ENCODE measurements around the gene PAX3.

The PAX3 gene

DNA sequence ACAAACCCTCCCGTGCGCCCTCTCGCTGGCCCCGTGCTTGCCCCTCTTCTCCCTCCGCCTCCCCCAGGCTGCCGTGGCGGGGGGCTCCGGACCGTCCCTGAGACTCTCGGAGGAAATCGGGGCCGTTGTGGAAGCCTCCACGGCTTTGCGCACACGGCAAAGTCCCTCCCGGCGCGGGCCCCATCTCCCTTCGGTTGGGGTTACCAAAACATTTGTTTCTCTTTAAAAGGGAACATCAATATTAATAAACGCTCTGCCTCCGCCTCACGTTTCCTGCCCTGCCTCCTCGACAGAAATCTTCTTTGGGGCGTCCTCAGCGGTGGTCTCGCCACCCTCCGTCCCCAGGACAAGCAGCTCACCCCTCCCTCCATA is 3.8 kb downstream of the PAX3 start:
- no peak overlapping the region for H3K4me3 ChIP-seq (ENCODE audit: low read depth, low read length)
- H3K27me3 ChIP-seq (ENCODE audit: insufficient read depth, low read depth, severe bottlenecking), result peaks cover 39% of the 10 kb centered on the region
- DNase-seq, result no peak

DNA sequence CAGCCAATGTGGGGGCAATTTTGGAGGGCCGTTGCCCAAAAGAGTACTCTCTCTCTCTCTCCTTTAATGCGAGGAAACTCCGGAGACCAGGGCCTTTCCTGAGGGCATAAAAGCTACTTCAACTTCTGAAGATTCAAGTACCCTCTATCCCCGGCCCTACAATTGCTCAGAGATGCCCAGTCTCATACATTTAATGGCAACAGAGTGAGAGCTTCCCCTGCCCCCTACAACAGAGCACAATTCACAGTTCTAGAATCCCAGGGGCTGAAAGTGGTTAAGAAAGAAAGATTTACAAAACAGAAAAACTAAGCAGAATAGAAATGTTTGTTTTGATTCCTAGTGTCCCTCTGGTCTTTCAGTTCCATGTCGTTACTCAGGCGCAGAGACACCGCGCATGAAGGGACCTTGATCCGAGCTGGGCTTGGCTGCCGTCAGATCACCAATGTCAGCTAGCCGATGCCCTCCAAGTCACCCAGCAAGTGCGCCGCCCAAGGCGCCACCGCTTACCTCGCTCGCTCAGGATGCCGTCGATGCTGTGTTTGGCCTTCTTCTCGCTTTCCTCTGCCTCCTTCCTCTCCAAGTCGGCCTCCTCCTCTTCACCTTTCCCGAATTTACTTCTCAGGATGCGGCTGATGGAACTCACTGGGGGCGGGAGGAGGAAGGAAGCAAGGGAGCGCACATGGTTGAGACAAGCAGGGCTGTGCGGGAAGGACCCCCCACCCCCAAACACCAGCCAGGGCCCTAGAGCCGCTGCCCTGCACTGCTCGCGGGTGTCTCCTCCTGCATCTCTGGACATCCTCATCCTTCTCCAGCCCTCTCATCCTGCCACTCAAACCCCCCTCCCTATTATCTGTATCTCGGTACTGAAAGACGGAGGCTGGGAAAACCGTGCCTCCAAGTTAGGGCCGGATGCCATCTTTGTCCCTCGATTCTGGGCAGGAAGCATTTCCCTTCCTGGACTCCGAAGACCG is 4.9 kb downstream of the PAX3 start:
- H3K27me3 ChIP-seq (ENCODE audit: insufficient read depth, low read depth, severe bottlenecking), result peaks cover 39% of the 10 kb centered on the region
- TF ChIP-seq, protein P1, sequence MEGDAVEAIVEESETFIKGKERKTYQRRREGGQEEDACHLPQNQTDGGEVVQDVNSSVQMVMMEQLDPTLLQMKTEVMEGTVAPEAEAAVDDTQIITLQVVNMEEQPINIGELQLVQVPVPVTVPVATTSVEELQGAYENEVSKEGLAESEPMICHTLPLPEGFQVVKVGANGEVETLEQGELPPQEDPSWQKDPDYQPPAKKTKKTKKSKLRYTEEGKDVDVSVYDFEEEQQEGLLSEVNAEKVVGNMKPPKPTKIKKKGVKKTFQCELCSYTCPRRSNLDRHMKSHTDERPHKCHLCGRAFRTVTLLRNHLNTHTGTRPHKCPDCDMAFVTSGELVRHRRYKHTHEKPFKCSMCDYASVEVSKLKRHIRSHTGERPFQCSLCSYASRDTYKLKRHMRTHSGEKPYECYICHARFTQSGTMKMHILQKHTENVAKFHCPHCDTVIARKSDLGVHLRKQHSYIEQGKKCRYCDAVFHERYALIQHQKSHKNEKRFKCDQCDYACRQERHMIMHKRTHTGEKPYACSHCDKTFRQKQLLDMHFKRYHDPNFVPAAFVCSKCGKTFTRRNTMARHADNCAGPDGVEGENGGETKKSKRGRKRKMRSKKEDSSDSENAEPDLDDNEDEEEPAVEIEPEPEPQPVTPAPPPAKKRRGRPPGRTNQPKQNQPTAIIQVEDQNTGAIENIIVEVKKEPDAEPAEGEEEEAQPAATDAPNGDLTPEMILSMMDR (IDR thresholded peaks at IDR 0.05; ENCODE audit: low read depth, low read length), result no peak
- H3K36me3 ChIP-seq, result no peaks in the 10 kb centered on the region
- no peak overlapping the region for H3K4me3 ChIP-seq (ENCODE audit: low read depth, low read length)
- H3K27ac ChIP-seq, result no peak overlapping the region
- no peak for DNase-seq
- peaks cover 4% of the 10 kb centered on the region for H3K9me3 ChIP-seq (ENCODE audit: severe bottlenecking)

More for the DNA sequence above, 3.8 kb downstream of the PAX3 start:
- Histone ChIP-seq H3K9me3 (ENCODE audit: severe bottlenecking) (peaks cover 5% of the 10 kb centered on the region), H3K36me3 (no peaks in the 10 kb centered on the region), H3K27ac (no peak overlapping the region)
- TF ChIP-seq, protein P1 (IDR thresholded peaks at IDR 0.05; ENCODE audit: low read depth, low read length), result no peak

DNA sequence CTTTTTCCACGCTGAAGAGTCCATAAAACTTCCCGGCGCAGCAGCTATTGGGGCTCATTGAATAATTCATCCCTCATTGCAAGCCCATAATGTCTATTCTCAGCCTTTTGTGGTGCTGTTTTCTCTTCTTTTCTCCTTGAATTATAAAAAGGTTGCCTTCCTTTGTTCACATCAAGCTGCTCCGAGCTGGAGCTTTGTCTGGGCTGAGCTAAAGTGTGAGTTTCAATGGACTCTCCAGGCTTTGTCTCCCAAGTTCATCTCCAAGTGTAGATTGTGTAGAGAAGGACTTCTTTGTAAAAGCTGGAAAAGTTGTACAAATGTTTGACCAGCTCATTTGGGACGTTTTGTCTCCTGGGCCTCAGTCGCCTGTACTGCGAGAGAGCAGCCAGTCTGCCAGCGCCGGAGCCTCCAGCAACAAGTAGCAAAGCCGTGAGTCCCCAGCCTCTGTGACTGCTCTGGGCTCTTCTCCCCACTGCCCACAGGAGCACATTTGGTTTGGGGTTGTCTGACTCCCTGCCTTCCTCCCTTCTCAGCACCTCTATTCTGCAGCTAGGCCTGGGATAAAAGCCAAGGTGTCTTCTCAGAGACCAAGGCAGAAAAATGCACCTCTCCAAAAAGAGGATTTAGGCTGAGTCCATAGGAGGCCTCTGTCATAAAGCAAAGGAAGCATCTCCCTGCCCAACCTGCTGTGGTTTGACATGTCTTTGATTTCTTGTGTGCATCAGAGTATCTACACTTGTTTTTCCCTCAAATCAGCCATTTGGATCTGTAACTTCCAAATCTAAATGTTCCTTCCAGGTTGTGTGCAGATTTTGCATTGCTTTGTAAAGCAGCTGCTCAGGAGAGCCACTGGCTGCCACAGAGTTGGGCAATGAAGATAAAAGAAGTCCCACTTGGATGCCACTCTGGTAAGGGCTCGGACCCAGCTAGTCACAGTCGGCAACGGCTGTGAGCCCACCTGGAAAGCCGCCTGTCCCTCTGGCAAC is 6.4 kb downstream of the PAX3 start:
- Histone ChIP-seq H3K36me3 (no peaks in the 10 kb centered on the region), H3K4me3 (ENCODE audit: low read depth, low read length) (no peak overlapping the region), H3K9me3 (ENCODE audit: severe bottlenecking) (no peaks in the 10 kb centered on the region), H3K27ac (no peak overlapping the region), H3K27me3 (ENCODE audit: insufficient read depth, low read depth, severe bottlenecking) (peaks cover 38% of the 10 kb centered on the region)
- TF ChIP-seq, protein P1 (IDR thresholded peaks at IDR 0.05; ENCODE audit: low read depth, low read length), result no peak
- DNase-seq, result no peak

DNA sequence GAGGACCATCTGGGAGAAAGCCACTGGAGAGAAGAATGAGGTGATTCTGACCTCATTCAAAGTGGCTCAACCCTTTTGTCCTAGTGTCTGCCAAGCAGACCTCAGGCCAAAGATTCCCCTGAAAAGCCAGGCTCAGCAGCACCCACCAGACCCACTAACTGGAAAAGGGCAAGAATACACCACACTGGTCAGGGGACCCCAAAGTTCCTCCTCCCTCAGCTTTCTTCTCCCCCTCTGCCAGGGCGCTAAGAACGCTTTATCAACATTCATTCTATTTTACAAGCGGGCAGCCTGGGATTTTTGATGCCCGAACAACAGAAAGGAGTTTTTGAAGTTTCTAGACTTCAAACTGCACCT is 7.3 kb downstream of the PAX3 start:
- TF ChIP-seq, protein P1 (IDR thresholded peaks at IDR 0.05; ENCODE audit: low read depth, low read length), result no peak

DNA sequence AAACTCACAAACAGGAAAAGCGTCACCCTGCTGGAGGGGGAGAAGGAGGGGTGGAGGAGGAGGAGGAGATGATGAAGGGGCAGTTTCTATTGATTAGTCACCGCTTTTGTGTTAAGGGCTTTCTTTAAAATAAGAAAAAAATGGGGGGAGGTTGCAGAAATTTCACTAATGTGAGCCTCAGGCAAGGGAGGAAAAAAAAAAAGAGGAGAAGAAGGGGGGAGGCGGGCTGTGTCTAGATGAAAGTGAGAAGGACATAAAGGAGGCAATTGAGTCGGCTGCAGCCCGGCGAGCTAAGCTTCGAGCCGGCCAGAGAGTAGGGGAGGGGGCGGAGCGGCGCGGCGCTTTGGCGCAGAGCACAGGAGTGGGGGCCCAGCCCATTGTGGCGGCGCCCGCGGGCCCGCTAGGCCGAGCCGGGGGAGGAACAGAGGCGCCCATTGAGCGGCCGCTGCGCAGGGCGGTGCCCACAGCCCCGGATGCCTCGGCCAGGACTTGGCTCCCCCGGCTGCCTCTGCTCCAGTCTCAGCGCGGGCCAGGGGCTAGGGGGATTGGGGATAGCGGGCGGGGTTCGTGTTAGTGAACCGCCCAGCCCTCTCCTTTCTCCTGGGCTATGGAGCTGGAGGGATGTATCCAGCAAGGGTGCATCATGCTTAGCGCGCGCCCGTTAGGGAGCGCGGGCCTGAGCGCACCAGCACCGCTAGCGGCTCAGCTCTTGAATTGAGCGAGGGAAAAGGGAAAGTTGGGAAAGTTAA is 7.9 kb downstream of the PAX3 start:
- Histone ChIP-seq H3K4me3 (ENCODE audit: low read depth, low read length) (peak overlapping the region; percentile 38), H3K27ac (no peak overlapping the region)

More for the DNA sequence above, 7.3 kb downstream of the PAX3 start:
- no peak for DNase-seq
- no peak overlapping the region for H3K27ac ChIP-seq
- no peaks in the 10 kb centered on the region for H3K36me3 ChIP-seq
- H3K4me3 ChIP-seq (ENCODE audit: low read depth, low read length), result peak overlapping the region; percentile 38
- no peaks in the 10 kb centered on the region for H3K9me3 ChIP-seq (ENCODE audit: severe bottlenecking)
- peaks cover 38% of the 10 kb centered on the region for H3K27me3 ChIP-seq (ENCODE audit: insufficient read depth, low read depth, severe bottlenecking)

More for the DNA sequence above, 7.9 kb downstream of the PAX3 start:
- H3K27me3 ChIP-seq (ENCODE audit: insufficient read depth, low read depth, severe bottlenecking), result peaks cover 38% of the 10 kb centered on the region
- H3K9me3 ChIP-seq (ENCODE audit: severe bottlenecking), result no peaks in the 10 kb centered on the region
- peak; percentile 56 for DNase-seq
- TF ChIP-seq, protein P1 (IDR thresholded peaks at IDR 0.05; ENCODE audit: low read depth, low read length), result no peak
- H3K36me3 ChIP-seq, result no peaks in the 10 kb centered on the region

All from WERI-Rb-1 (cell line).